Measurements from ENCODE around the gene ITLN1. TPM values are rescaled to one million over a fixed set of nuclear protein-coding genes. Genes with fewer than 3 reads are reported as not detected.

The ITLN1 gene
- total and polyA plus RNA-seq, 2 experiments from 2014 or later: 0.34 TPM; not detected in 1

GRCh38 chr1:160858097-160858496 lies 26.9 kb downstream of the ITLN1 start:
- H3K27me3 ChIP-seq: peaks cover 6% of the 10 kb centered on the region
- H3K36me3 ChIP-seq: no peaks in the 10 kb centered on the region
- DNase-seq (ENCODE audit: low read depth in 1 of 2, low spot score in 1 of 2): no peak
- H3K9me3 ChIP-seq (ENCODE audit: low read depth): no peaks in the 10 kb centered on the region
- H3K27ac ChIP-seq: no peak overlapping the region
- TF ChIP-seq, protein P1, sequence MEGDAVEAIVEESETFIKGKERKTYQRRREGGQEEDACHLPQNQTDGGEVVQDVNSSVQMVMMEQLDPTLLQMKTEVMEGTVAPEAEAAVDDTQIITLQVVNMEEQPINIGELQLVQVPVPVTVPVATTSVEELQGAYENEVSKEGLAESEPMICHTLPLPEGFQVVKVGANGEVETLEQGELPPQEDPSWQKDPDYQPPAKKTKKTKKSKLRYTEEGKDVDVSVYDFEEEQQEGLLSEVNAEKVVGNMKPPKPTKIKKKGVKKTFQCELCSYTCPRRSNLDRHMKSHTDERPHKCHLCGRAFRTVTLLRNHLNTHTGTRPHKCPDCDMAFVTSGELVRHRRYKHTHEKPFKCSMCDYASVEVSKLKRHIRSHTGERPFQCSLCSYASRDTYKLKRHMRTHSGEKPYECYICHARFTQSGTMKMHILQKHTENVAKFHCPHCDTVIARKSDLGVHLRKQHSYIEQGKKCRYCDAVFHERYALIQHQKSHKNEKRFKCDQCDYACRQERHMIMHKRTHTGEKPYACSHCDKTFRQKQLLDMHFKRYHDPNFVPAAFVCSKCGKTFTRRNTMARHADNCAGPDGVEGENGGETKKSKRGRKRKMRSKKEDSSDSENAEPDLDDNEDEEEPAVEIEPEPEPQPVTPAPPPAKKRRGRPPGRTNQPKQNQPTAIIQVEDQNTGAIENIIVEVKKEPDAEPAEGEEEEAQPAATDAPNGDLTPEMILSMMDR (IDR thresholded peaks at IDR 0.05; ENCODE audit: low read depth, low read length): no peak
- H3K4me1 ChIP-seq (ENCODE audit: low read depth): peaks cover 4% of the 10 kb centered on the region
- no peak overlapping the region for H3K4me3 ChIP-seq

DNA sequence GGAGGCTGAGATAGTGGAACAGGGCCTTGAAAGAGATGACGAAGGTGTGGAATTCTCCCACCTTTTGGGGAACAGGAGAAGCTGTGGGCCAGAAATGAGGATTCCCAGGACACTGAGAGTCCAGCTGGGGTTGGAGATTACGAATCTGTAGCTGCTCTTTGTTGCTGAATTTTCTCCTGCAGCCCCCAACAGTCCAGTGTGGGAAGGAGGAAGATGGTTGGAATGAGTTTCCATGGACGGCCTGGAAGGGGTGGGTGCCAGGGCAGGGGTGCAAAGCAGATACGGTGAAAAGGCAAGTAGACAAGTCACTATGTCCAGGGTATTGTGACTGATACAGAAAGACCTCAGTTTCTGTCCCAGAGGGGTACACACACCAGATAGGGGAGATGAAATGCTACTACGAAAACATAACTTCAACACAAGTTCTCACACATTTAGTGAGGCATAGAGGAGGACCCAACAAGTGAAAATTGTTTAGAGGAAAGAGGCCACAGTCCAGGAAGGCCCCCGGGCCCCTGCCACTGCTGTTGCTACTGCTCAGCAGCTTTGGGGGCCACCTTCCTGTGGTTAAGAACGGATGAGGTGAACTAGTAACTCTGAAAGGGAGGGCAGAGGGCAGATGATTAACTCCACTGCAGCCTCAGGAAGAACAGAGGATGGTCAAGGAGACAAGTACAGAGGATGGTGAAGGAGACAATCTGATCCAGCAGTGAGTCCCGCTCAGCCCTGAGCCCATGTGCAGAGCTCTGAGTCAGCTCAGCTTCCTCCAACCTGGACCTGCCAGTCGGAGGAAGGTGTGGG lies 29.6 kb downstream of the ITLN1 start:
- DNase-seq (ENCODE audit: low read depth in 1 of 2, low spot score in 1 of 2): no peak
- no peaks in the 10 kb centered on the region for H3K9me3 ChIP-seq (ENCODE audit: low read depth)
- H3K4me3 ChIP-seq: no peak overlapping the region
- H3K4me1 ChIP-seq (ENCODE audit: low read depth): no peaks in the 10 kb centered on the region
- TF ChIP-seq, protein P1 (IDR thresholded peaks at IDR 0.05; ENCODE audit: low read depth, low read length): no peak
- no peaks in the 10 kb centered on the region for H3K36me3 ChIP-seq
- H3K27me3 ChIP-seq: peaks cover 12% of the 10 kb centered on the region
- H3K27ac ChIP-seq: no peak overlapping the region

- H3K4me1 ChIP-seq (ENCODE audit: low read depth): no peaks in the 10 kb centered on the region
- TF ChIP-seq, protein P1 (IDR thresholded peaks at IDR 0.05; ENCODE audit: low read depth, low read length): no peak
- no peak for DNase-seq (ENCODE audit: low read depth in 1 of 2, low spot score in 1 of 2)
- H3K36me3 ChIP-seq: no peaks in the 10 kb centered on the region
- H3K27me3 ChIP-seq: peaks cover 14% of the 10 kb centered on the region
- H3K27ac ChIP-seq: no peak overlapping the region
- H3K4me3 ChIP-seq: no peak overlapping the region
- H3K9me3 ChIP-seq (ENCODE audit: low read depth): no peaks in the 10 kb centered on the region
These were observed 31.2 kb downstream of the ITLN1 start for GRCh38 chr1:160853754-160854153.

DNA sequence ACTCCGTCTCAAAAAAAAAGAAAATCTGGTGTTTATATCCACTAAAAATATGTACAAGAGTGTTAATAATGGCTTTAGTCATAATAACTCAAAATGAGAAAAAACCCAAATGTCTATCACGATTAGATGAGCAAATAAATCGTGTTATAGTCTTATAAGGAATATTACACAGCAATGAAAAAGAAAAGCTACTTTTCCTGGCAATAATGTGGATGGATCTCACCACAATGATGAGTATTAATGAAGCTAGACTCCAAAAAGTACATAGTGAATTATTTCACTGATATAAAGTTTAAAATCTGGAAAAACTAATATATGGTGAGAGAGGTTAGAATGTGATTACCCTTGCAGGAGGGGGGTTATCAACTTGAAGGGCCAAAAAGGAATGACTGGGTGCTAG lies 32.0 kb downstream of the ITLN1 start:
- no peak overlapping the region for H3K27ac ChIP-seq
- no peaks in the 10 kb centered on the region for H3K9me3 ChIP-seq (ENCODE audit: low read depth)
- peaks cover 14% of the 10 kb centered on the region for H3K27me3 ChIP-seq
- DNase-seq (ENCODE audit: low read depth in 1 of 2, low spot score in 1 of 2): no peak
- TF ChIP-seq, protein P1 (IDR thresholded peaks at IDR 0.05; ENCODE audit: low read depth, low read length): no peak
- H3K36me3 ChIP-seq: no peaks in the 10 kb centered on the region
- H3K4me1 ChIP-seq (ENCODE audit: low read depth): no peaks in the 10 kb centered on the region
- no peak overlapping the region for H3K4me3 ChIP-seq

DNA sequence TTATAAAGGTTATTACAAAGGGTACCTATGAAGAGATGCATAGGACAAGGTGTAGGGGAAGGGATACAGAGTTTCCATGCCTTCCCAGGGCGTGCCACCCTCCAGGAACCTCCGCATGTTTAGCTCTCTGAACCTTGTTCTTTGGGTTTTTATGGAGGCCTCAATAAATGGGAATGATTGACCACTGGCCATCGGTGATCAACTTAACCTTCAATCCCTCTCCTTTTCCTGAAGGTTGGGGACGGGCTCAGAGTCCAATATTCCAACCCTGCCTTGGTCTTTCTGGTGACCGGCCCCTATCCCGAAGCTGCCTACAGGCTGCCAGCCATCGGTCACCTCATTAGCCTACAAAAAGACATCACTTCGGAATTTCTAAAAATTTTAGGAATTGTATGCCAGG lies 34.0 kb downstream of the ITLN1 start:
- Histone ChIP-seq H3K9me3 (ENCODE audit: low read depth) (no peaks in the 10 kb centered on the region), H3K27ac (no peak overlapping the region), H3K27me3 (peaks cover 11% of the 10 kb centered on the region), H3K36me3 (no peaks in the 10 kb centered on the region), H3K4me3 (no peak overlapping the region), H3K4me1 (ENCODE audit: low read depth) (no peaks in the 10 kb centered on the region)
- TF ChIP-seq, protein P1 (IDR thresholded peaks at IDR 0.05; ENCODE audit: low read depth, low read length): no peak
- DNase-seq (ENCODE audit: low read depth in 1 of 2, low spot score in 1 of 2): no peak

All from cardiac muscle cell (in vitro differentiated cells and primary cell).